Non-pigmented ciliary epithelial cell (primary cell): ENCODE measurements around the gene ZNF681.
A peak's percentile ranks its signal among the peaks of the same experiment; 100 is the strongest.
"Not testable (repeated sequence)": the region's sequence is repeated elsewhere in the genome, so short reads cannot be mapped to it uniquely, and the experiment has no call there.

Experiments used
- DNase-seq: peaks from one replicate; pipeline ENCODE4 v3.0.0-alpha.2; 2010; ENCODE audit warnings: low read depth

The ZNF681 gene

DNA sequence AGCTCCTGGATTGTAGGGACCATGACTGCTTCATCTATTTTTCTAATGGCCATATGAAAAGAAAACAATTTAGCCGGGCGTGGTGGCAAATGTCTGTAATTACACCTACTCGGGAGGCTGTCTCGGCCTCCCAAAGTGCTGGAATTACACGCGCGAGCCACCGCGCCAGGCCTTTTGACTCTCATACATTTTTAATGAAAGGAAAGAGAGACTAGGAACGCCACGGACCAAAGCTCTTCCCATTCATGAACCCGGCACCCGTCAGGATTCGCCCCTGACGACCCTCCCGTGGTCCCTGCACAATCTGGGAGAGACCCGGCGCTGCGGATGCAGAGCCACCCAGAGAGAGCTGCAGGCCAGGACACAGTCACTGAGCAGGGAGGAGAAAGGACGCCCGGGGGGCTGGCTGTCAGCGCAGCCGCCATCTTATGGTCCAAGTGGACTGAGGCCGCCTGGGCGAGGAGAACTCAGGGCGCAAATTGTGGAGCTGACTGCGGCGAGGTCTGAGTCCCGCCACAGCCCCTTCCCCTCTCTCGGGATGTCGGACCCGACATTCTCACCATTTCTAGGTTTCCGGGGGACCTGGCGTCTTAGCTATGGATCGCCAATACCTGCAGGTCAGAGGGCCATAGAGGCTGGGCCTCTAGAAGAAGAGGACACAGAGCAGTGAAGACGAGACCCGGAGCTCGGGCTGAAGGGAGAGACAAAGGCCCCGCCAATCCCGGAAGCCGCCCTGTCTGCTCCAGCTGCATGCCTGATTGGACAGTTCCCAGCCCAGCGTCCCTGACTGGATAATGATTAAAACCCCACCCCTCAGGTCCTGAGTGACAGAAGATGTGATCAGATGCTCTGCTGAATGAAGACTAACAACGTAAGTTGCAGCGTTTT is at the start of gene ZNF681:
ZNF681 (minus strand) TSS at position 705 of the 888 bp plus-strand sequence; CDS start at position 563, 142 bp downstream.
- DNase-seq: peak; percentile 68

- no peak for DNase-seq
These were observed 46.0 kb upstream of the ZNF681 start for GRCh38 chr19:23804676-23805075.

DNA sequence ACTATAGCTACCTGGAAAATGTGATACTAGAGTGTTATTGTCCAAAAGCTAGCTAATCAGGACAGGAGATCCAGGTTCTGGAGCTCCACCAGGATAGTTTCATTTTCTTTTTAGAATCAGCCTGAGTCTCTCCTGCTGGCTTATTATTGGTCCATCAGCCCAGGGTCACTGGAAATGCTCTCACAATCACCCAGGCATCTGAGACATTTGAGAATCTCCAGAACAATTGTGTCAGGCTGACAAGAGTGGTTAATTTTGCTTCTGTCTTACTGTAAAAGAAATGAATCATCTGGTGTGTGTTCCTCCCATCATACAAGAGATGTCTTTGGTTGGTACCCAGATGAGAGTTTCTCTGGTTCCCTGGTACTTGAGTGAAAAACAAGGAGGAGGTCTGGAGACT is 43.6 kb upstream of the ZNF681 start:
- DNase-seq: no peak

GRCh38 chr19:23801803-23802202 is 43.1 kb upstream of the ZNF681 start:
- DNase-seq: no peak

DNA sequence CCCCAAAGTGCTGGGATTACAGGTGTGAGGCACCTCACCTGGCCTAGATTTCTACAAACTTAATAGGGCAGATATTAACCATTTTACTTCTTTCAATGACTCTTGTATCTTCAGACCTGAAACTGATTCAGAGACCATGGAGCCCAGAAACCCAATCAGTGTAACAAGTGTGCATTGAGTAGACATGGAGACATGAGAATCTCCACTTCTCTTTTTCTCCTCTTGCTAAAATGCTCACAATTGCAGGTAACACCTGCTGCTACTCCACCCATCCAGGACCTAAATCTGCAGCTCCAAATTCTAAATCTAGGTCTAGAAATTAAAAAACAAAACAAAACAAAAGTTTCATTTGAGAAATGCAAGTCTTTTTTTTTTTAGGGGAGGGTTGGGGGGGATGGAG is 42.2 kb upstream of the ZNF681 start:
- DNase-seq: no peak

DNA sequence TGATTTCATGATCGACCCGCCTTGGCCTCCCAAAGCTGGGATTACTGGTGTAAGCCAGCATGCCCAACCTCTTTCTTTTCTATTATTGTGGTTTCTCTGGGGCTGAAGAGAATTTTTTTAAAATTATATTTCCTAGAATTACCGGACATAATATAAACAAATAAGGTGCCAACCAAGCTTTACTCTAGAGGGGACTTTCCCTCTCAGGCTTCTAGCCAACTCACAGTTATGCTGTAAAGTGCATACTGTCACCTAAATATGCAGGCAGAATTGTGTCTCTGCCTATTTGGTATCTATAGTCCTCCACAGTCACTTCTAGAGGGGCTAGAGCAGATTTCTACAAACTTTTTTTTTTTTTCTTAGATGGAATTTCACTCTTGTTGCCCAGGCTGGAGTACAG is 41.6 kb upstream of the ZNF681 start:
- no peak for DNase-seq

GRCh38 chr19:23799321-23799720 is 40.6 kb upstream of the ZNF681 start:
- no peak for DNase-seq

- DNase-seq: no peak
These were observed 36.8 kb upstream of the ZNF681 start for GRCh38 chr19:23795462-23795861.

DNA sequence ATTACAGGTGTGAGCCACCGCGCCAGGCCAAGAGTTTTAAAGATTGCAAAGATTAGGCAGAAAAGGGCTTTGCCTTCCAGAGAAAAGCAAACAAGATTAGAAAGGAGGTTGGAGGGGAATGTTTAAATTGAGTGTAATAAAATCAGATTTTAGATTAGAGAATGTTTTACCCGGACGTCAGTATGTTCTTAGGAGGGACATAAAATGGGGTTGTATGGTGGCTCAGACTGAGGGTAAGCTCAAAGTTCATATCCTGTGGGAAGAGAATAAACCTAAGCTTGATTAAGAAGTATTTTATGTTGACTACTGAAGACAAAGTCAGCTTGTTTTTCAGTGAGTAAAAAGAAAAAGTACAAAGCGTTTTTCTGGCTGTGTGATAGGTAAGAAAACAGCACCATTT is 34.1 kb upstream of the ZNF681 start:
- DNase-seq: no peak

GRCh38 chr19:23790641-23791488 is 32.2 kb upstream of the ZNF681 start:
- DNase-seq: no peak

DNA sequence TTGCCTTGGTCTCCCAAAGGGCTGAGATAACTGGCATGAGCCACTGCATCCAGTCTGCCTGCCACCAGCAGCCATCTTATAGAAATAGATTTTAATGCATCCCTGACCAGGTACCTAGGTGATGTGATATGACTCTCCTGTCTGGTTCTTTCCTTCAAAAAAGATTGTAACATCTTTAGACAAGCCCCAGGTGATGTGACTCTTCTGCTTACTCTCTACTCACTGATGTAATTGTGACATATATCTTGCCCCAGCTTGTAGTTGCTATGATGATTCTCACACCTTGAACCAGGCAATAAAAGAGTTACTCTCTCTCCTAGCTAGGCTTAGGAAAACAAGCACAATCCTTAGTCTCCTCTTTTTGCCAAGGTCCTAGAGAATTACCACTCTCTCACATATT is 30.6 kb upstream of the ZNF681 start:
- DNase-seq: no peak

GRCh38 chr19:23788411-23788810 is 29.7 kb upstream of the ZNF681 start:
- no peak for DNase-seq

DNA sequence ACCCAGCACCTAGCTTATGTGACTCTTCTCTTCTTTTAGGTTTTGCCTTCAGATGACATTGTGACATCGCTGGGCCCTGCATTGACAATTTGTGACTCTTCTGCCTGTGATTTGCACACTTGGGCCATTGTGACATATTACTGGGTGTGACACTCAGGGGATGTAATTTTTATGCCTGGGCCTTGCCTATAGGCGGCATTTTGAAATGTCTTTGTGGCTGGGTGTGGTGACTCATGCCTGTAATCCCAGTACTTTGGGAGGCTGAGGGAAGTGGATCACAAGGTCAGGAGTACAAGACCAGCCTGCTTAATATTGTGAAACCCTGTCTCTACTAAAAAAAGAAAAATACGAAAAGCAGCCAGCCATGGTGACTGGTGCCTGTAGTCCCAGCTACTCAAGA is 28.4 kb upstream of the ZNF681 start:
- no peak for DNase-seq

DNA sequence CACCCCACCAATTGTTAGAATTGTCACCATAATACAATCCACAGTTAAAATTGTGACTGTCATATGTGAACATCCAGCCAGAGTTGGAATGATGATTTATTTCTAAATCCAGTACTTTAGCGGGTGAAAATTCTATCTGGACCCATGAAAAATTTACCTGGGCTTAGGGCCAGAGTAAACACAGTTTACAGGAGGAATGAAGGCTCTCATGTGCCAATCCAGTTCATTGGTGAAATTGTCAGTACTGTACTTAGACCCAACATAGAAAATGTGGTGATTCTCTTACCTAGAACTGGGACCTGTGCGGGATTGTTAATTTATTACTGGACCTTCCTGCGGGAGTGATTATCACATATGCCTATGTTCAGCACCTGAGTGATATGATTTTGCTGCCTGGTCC is 27.3 kb upstream of the ZNF681 start:
- DNase-seq: no peak

GRCh38 chr19:23784274-23784673 is 25.6 kb upstream of the ZNF681 start:
- no peak for DNase-seq

DNA sequence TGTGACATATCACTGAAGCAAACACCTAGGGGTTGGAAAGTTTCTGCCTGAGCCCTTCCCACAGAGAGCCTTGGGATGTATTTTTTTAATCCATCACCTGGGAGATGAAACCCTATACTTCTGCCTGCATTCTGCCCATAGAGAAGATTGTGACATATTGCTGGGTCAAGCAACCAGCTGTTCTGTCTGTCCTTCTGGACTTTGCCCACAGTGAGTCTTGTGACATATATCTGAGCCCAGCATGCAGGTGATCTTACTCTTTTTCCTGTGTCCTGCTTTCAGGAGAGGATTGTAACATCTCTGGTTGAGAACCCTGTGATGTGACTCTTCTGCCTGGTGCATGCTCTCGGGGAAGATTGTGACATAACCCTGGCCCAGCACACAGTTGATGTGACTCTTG is 24.9 kb upstream of the ZNF681 start:
- no peak for DNase-seq

DNA sequence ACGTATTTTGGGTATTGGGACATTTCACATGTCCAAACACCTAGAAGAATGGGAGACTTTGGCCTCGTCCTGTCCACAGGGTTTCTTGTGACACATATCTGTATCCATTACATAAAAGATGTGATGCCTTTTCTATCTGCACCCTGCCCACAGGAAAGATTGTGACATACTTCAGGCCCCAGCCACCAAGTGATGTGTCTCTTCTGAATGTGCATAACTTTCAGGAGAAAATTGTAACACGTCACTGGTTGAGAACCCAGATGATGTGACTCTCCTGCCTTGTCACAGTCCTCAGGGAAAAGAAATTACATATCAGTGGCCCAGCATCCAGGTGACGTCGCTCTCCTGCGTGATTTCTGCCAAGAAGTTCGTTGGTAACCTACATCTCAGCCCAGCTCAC is 21.0 kb upstream of the ZNF681 start:
- no peak for DNase-seq

- no peak for DNase-seq
These were observed 19.9 kb upstream of the ZNF681 start for GRCh38 chr19:23778566-23778965.

DNA sequence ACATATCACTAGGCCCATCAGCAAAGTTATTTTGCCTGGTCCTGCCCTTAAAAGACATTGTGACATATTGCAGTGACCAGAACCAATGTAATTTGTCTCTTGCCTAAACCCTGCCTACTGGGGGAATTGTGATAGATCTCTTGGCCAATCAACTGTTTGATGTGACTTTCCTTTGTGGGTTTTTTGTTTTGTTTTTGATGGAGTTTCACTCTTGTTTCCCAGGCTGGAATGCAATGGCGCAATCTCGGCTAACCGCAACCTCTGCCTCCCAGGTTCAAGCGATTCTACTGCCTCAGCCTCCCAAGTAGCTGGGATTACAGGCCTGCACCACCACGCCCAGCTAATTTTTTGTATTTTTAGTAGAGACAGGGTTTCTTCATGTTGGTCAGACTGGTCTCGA is 19.3 kb upstream of the ZNF681 start:
- not testable (repeated sequence) for DNase-seq

DNA sequence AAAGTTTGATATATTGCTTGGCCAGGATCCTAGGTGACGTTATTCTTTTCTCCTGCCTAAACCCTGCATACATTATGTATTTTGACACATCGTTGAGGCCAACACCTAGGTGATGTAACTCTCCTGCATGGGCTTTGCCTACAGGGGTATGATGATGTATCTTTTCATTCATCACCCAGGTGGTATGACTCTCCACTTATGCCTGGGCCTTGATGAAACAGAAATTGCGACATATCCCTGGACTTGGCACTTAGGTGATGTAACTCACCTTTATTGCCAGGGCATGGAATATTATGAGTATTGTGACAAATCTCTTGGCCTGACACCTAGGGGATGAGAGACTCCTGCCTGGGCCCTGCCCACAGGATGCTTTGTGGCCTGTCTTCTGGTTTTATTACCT is 18.5 kb upstream of the ZNF681 start:
- DNase-seq: no peak

DNA sequence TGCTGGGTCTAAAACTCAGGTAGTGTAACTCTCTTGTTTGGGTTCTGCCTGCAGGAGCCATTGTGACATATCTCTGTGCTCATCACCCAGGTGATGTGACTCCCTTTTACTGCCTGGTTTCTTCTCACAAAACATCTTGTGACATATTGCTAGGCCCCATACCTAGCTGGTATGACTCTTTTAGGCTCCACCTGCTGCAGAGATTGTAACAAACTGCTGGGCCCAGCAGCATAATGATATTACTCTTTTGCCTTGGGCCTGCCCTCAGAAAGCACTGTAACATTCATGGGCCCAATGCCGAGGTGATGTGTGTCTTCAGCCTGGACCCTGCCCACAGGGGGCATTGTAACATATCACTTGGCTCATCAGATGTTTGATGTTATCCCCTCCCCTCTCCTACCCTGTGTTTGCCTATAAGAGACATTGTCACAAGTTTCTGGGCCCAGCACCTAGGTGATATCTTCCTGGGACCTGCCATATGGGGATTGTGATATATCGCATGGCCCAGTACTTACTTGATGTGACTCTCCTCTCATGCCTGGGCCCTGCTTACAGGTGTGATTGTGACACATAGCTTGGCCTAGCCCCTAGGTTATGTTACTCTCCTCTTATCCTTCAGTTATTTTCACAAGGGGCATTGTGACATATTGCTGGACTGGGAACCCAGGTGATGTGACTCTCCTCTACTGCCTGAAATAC is 18.0 kb upstream of the ZNF681 start:
- no peak for DNase-seq

DNA sequence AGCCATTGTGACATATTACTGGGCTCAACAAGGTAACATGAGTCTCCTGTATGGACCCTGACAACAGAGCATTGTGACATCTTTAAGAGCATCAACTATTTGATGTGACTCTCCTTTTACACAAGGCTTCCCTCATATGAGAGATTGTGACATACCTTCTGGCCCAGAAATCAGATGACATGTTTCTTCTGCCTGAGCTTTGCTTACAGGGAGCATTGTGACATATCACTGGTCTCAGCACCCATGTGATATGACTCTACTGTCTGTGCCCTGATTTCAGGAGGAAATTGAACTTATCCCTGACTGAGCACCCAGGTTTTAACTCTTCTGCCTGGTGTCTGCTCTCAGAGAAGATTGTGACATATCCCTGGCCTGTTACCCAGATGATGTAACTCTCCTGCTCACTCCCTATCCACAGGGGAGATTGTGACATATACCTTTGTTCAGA is 15.9 kb upstream of the ZNF681 start:
- DNase-seq: no peak
